ENCODE measurements around the gene PPP6R2.

PPP6R2 gene

GRCh38 chr22:50483106-50483505 is 140.0 kb downstream of the PPP6R2 start:
- Histone ChIP-seq H2AK5ac (ENCODE audit: low read depth, low read length) (peak overlapping the region; percentile 88), H2AFZ (ENCODE audit: low read length) (no peak overlapping the region), H3K4me1 (ENCODE audit: control insufficient read depth in 2 of 2, insufficient read depth in 1 of 2, low read depth in 1 of 2, low read length in 2 of 2) (peaks cover 0 to 2% of the 10 kb centered on the region in 2 donors), H3K14ac (ENCODE audit: low read length) (no peak overlapping the region), H2BK5ac (ENCODE audit: low read length) (peak overlapping the region; percentile 53), H2BK120ac (ENCODE audit: low read depth, low read length) (no peak overlapping the region), H2BK12ac (ENCODE audit: low read length) (no peak overlapping the region), H3K4ac (ENCODE audit: low read length) (no peak overlapping the region), H3K4me2 (ENCODE audit: insufficient read depth, low read length, poor library complexity, severe bottlenecking) (no peak overlapping the region), H3K36me3 (replicated peaks in 1 of 2; ENCODE audit: control insufficient read depth in 2 of 2, insufficient read depth in 2 of 2, low read length in 2 of 2) (no peaks in the 10 kb centered on the region), H3K18ac (ENCODE audit: low read length) (peak overlapping the region; percentile 28), H3K27ac (replicated peaks; ENCODE audit: low read length) (no peak overlapping the region), H3K9me3 (replicated peaks in 1 of 2; ENCODE audit: control insufficient read depth in 2 of 2, insufficient read depth in 1 of 2, low read depth in 1 of 2, low read length in 2 of 2) (peaks cover 2 to 4% of the 10 kb centered on the region in 2 donors), H4K8ac (ENCODE audit: low read depth, low read length) (no peak overlapping the region), H3K9ac (ENCODE audit: low read depth, low read length, poor library complexity) (no peak overlapping the region), H3K4me3 (ENCODE audit: low read length in 2 of 2) (no peak overlapping the region), H4K91ac (ENCODE audit: low read depth, low read length, poor library complexity) (no peak overlapping the region), H2BK15ac (ENCODE audit: low read length) (peak overlapping the region; percentile 78), H3K27me3 (ENCODE audit: control insufficient read depth in 3 of 3, insufficient read depth in 3 of 3, low read depth in 1 of 3, low read length in 3 of 3) (peaks cover 3 to 78% (median 16%) of the 10 kb centered on the region in 3 experiments), H3K79me1 (ENCODE audit: low read depth, low read length) (peaks cover 4% of the 10 kb centered on the region), H3K23ac (ENCODE audit: low read depth, low read length, poor library complexity) (no peak overlapping the region)
- DNase-seq (ENCODE audit: low spot score) = no peak
- WGBS, 2 donors (ENCODE audit: extremely low coverage in 2 of 2, insufficient read length in 2 of 2, insufficient replicate concordance in 1 of 2) = no CpG with 5 or more reads among the region's 10 CpGs

GRCh38 chr22:50483556-50483955 is 140.4 kb downstream of the PPP6R2 start:
- Histone ChIP-seq H2BK15ac (ENCODE audit: low read length) (no peak overlapping the region), H3K4ac (ENCODE audit: low read length) (no peak overlapping the region), H3K79me1 (ENCODE audit: low read depth, low read length) (peaks cover 4% of the 10 kb centered on the region), H2AFZ (ENCODE audit: low read length) (no peak overlapping the region), H3K14ac (ENCODE audit: low read length) (no peak overlapping the region), H3K4me2 (ENCODE audit: insufficient read depth, low read length, poor library complexity, severe bottlenecking) (no peak overlapping the region), H3K23ac (ENCODE audit: low read depth, low read length, poor library complexity) (no peak overlapping the region), H4K91ac (ENCODE audit: low read depth, low read length, poor library complexity) (no peak overlapping the region), H3K4me3 (ENCODE audit: low read length in 2 of 2) (no peak overlapping the region), H3K18ac (ENCODE audit: low read length) (no peak overlapping the region), H3K36me3 (replicated peaks in 1 of 2; ENCODE audit: control insufficient read depth in 2 of 2, insufficient read depth in 2 of 2, low read length in 2 of 2) (no peaks in the 10 kb centered on the region), H3K4me1 (ENCODE audit: control insufficient read depth in 2 of 2, insufficient read depth in 1 of 2, low read depth in 1 of 2, low read length in 2 of 2) (peaks cover 0 to 2% of the 10 kb centered on the region in 2 donors), H2AK5ac (ENCODE audit: low read depth, low read length) (peak overlapping the region; percentile 81), H3K9ac (ENCODE audit: low read depth, low read length, poor library complexity) (no peak overlapping the region), H3K27ac (replicated peaks; ENCODE audit: low read length) (no peak overlapping the region), H3K9me3 (replicated peaks in 1 of 2; ENCODE audit: control insufficient read depth in 2 of 2, insufficient read depth in 1 of 2, low read depth in 1 of 2, low read length in 2 of 2) (peaks cover 1 to 4% of the 10 kb centered on the region in 2 donors), H4K8ac (ENCODE audit: low read depth, low read length) (no peak overlapping the region), H2BK120ac (ENCODE audit: low read depth, low read length) (no peak overlapping the region), H2BK5ac (ENCODE audit: low read length) (no peak overlapping the region), H2BK12ac (ENCODE audit: low read length) (no peak overlapping the region), H3K27me3 (ENCODE audit: control insufficient read depth in 3 of 3, insufficient read depth in 3 of 3, low read depth in 1 of 3, low read length in 3 of 3) (peaks cover 3 to 79% (median 16%) of the 10 kb centered on the region in 3 experiments)
- WGBS, 2 donors (ENCODE audit: extremely low coverage in 2 of 2, insufficient read length in 2 of 2, insufficient replicate concordance in 1 of 2) = no CpG with 5 or more reads among the region's 8 CpGs
- no peak for DNase-seq (ENCODE audit: low spot score)

- no CpG with 5 or more reads among the region's 31 CpGs for WGBS, 2 donors (ENCODE audit: extremely low coverage in 2 of 2, insufficient read length in 2 of 2, insufficient replicate concordance in 1 of 2)
- peaks cover 3 to 75% (median 16%) of the 10 kb centered on the region in 3 experiments for H3K27me3 ChIP-seq (ENCODE audit: control insufficient read depth in 3 of 3, insufficient read depth in 3 of 3, low read depth in 1 of 3, low read length in 3 of 3)
- no peak overlapping the region for H2AFZ ChIP-seq (ENCODE audit: low read length)
- no peak overlapping the region for H4K8ac ChIP-seq (ENCODE audit: low read depth, low read length)
- peak overlapping the region; percentile 65 for H3K23ac ChIP-seq (ENCODE audit: low read depth, low read length, poor library complexity)
- H3K9ac ChIP-seq (ENCODE audit: low read depth, low read length, poor library complexity) = peak overlapping the region; percentile 50
- no peak overlapping the region for H3K4ac ChIP-seq (ENCODE audit: low read length)
- peak overlapping the region; percentile 81 for H2AK5ac ChIP-seq (ENCODE audit: low read depth, low read length)
- no peak overlapping the region for H2BK5ac ChIP-seq (ENCODE audit: low read length)
- peaks cover 0 to 4% of the 10 kb centered on the region in 2 donors for H3K9me3 ChIP-seq (replicated peaks in 1 of 2; ENCODE audit: control insufficient read depth in 2 of 2, insufficient read depth in 1 of 2, low read depth in 1 of 2, low read length in 2 of 2)
- H3K4me3 ChIP-seq (ENCODE audit: low read length in 2 of 2) = peak overlapping the region in 1 of 2 donors; percentile 40
- H3K36me3 ChIP-seq (replicated peaks in 1 of 2; ENCODE audit: control insufficient read depth in 2 of 2, insufficient read depth in 2 of 2, low read length in 2 of 2) = no peaks in the 10 kb centered on the region
- H4K91ac ChIP-seq (ENCODE audit: low read depth, low read length, poor library complexity) = no peak overlapping the region
- H3K27ac ChIP-seq (replicated peaks; ENCODE audit: low read length) = no peak overlapping the region
- peaks cover 0 to 2% of the 10 kb centered on the region in 2 donors for H3K4me1 ChIP-seq (ENCODE audit: control insufficient read depth in 2 of 2, insufficient read depth in 1 of 2, low read depth in 1 of 2, low read length in 2 of 2)
- H3K79me1 ChIP-seq (ENCODE audit: low read depth, low read length) = peaks cover 4% of the 10 kb centered on the region
- no peak overlapping the region for H3K14ac ChIP-seq (ENCODE audit: low read length)
- peak overlapping the region; percentile 28 for H3K18ac ChIP-seq (ENCODE audit: low read length)
- no peak for DNase-seq (ENCODE audit: low spot score)
- no peak overlapping the region for H2BK120ac ChIP-seq (ENCODE audit: low read depth, low read length)
- H3K4me2 ChIP-seq (ENCODE audit: insufficient read depth, low read length, poor library complexity, severe bottlenecking) = no peak overlapping the region
- H2BK12ac ChIP-seq (ENCODE audit: low read length) = peak overlapping the region; percentile 73
- no peak overlapping the region for H2BK15ac ChIP-seq (ENCODE audit: low read length)
These were observed 141.1 kb downstream of the PPP6R2 start for GRCh38 chr22:50483977-50484853.

Data from neuronal stem cell (in vitro differentiated cells).